Large intestine (tissue), 3 donors: Measurements from ENCODE around the gene SIRPA. TPM values are rescaled to one million over a fixed set of nuclear protein-coding genes. Genes with fewer than 3 reads are reported as not detected.
A peak's percentile ranks its signal among the peaks of the same experiment; 100 is the strongest.
"Not testable (repeated sequence)": the region's sequence is repeated elsewhere in the genome, so short reads cannot be mapped to it uniquely, and the experiment has no call there.

Experiments
- DNase-seq, 2 donors: peaks; one replicate each; pipeline versions ENCODE4 v3.0.0 to v3.0.0-alpha.2; 2013
- H3K27ac ChIP-seq: one replicate; pipeline ENCODE4 v1.5.1; 2013; ENCODE audit warnings: low read length
- H3K27me3 ChIP-seq: 2 replicates; pipeline ENCODE4 v1.6.1; 2013; ENCODE audit warnings: low read length; ENCODE audit not compliant: control insufficient read depth, insufficient read depth
- H3K36me3 ChIP-seq: 2 replicates; pipeline ENCODE4 v1.6.1; 2013; ENCODE audit warnings: low read length; ENCODE audit not compliant: control insufficient read depth, insufficient read depth
- H3K4me1 ChIP-seq: one replicate; pipeline ENCODE4 v1.6.1; 2013; ENCODE audit warnings: low read length; ENCODE audit not compliant: control insufficient read depth, insufficient read depth
- H3K4me3 ChIP-seq: one replicate; pipeline ENCODE4 v1.5.1; 2013; ENCODE audit warnings: low read length
- H3K9me3 ChIP-seq: one replicate; pipeline ENCODE4 v1.6.1; 2013; ENCODE audit warnings: mild to moderate bottlenecking, low read depth, low read length, moderate library complexity; ENCODE audit not compliant: control insufficient read depth
- WGBS: methylation state at CpG from one replicate; pipeline ENCODE4 v1.1.5; 2013; ENCODE audit warnings: low lambda C conversion rate; ENCODE audit not compliant: insufficient coverage; 5-methylcytosine and 5-hydroxymethylcytosine counted together
- polyA plus RNA-seq: library from polyadenylated mRNA; unstranded; fragments of 120-200 nt; gene quantifications from one replicate; pipeline ENCODE4 v1.2.1, GENCODE V29; 2013

The SIRPA gene
- polyA plus RNA-seq, 1 donor, result 29.1 TPM

DNA sequence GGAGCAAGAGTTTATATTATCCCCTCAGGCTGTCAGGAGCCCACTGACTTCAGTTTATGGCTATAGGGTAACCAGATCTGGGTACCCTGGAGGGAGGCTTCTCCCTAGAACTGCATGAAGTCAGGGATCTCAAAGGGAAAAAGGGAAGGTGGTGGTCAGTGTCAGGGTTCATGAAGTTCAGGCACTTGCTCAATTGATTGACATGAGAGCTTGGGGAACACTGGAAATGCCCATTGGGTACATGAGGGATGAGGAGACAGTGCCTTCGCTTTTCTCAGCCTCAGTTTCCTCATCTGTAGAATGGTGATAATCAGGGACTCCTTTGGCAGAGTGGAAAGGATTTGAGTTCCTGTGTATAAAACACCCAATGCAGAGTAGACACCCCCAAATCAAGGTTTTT, 22.6 kb downstream of the SIRPA start:
- H3K4me3 ChIP-seq, result no peak overlapping the region
- H3K27ac ChIP-seq, result no peak overlapping the region
- WGBS, result no CpG with 5 or more reads among the region's 1 CpG
- H3K27me3 ChIP-seq, result no peaks in the 10 kb centered on the region
- no peak for DNase-seq
- H3K36me3 ChIP-seq, result peaks cover 29% of the 10 kb centered on the region
- H3K4me1 ChIP-seq, result peaks cover 21% of the 10 kb centered on the region
- no peaks in the 10 kb centered on the region for H3K9me3 ChIP-seq

DNA sequence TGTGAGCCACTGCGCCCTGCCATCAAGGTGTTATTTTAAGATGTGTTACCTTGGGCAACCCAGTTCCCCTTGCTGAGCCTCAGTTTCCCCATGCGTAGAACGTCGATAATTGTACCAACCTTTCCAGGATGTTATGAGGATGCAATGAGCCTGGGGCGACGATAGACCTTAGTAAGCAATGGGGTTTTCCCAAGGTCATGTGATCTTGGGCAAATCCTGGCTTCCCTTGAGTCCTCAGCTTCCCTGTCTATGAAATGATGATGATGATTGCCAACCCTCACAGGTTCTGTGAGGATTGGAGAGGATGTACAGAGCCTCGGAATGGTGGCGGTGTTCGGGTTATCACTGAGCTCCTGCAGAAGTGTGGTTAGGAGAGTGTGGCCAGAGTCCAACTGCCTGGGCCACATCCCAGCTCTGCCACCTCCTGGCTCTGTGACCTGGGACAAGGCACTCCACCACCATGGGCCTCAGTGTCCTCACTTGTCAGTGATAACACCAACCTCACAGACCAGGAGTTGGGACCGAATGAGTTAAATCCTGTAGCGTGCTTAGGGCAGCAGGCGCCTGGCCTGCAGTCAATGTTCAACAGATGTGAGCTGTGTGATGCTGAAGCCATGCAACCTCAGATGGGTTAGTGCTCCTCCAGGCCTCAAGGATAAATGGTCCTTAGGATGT, 23.4 kb downstream of the SIRPA start:
- no peaks in the 10 kb centered on the region for H3K27me3 ChIP-seq
- no CpG with 5 or more reads among the region's 12 CpGs for WGBS
- peaks cover 21% of the 10 kb centered on the region for H3K4me1 ChIP-seq
- peaks cover 35% of the 10 kb centered on the region for H3K36me3 ChIP-seq
- H3K9me3 ChIP-seq, result no peaks in the 10 kb centered on the region
- no peak overlapping the region for H3K4me3 ChIP-seq
- DNase-seq, result no peak
- H3K27ac ChIP-seq, result no peak overlapping the region

DNA sequence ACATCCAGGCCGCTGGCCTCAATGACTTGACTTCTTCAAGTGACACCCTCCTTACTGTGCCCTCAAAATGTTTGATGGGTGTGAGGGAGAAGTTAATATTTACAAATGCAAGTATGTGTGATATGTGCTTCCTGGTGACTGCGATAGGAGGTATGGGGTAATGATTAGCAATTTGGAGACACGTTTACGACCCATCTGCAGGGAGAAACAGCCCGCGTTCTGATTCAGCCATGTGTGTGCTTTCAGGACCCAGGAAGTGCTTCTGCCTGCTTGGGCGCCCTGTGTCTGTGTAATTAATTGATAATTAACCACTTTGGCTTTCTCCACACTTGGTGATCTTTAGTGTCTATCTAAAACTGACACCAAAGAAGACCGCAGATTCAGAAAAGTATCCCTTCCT, 25.0 kb downstream of the SIRPA start:
- Histone ChIP-seq H3K9me3 (no peaks in the 10 kb centered on the region), H3K36me3 (peaks cover 43% of the 10 kb centered on the region), H3K4me3 (no peak overlapping the region), H3K27ac (no peak overlapping the region), H3K4me1 (peaks cover 21% of the 10 kb centered on the region), H3K27me3 (no peaks in the 10 kb centered on the region)
- WGBS, result no CpG with 5 or more reads among the region's 8 CpGs
- DNase-seq, result peak; percentile 64 to 79

DNA sequence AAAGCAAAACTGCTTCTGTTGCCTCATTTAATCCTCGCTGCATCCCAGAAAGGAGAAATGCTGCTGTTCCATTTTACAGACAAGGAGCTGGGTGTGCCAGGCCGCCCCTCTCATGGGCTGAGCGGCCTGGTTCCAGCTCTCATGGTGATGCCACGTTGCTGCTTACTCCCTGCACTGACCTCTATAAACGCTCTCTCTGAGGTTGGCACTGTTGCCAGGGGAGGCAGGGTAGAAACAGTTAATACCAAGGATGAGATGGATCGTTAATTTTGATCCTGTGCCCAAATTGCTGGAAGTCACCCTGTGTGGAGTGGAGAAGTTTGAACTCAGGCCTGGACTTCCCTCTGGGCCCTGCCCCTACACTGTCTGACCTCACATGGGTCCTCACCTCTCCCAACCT, 25.6 kb downstream of the SIRPA start:
- WGBS, result 100% methylated on average over 1 of the region's 6 CpGs
- Histone ChIP-seq H3K36me3 (peaks cover 40% of the 10 kb centered on the region), H3K27ac (peak overlapping the region; percentile 24), H3K9me3 (no peaks in the 10 kb centered on the region), H3K4me1 (peaks cover 21% of the 10 kb centered on the region), H3K27me3 (no peaks in the 10 kb centered on the region), H3K4me3 (no peak overlapping the region)
- no peak for DNase-seq

DNA sequence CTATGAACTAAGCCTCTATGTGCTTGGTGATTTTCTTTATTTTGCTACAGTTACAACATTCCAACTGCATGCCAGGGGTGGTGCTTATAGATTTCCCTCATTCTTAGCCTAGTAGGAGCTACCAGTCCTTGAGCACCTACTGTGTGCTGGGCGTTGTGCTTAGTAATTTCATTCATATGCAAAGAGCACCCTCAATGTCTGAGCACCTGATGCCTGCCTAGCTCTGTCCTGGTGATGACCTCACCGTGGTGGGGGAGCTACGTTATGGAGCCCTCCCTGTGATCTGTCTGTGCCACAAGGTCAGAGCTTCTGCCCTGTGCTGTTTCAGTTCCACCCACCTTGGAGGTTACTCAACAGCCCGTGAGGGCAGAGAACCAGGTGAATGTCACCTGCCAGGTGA, 26.8 kb downstream of the SIRPA start:
- H3K9me3 ChIP-seq, DNase-seq, H3K27ac ChIP-seq, H3K4me3 ChIP-seq, H3K27me3 ChIP-seq: not testable (repeated sequence)
- WGBS, result no CpG with 5 or more reads among the region's 4 CpGs
- Histone ChIP-seq H3K4me1 (peaks cover 21% of the 10 kb centered on the region), H3K36me3 (peaks cover 33% of the 10 kb centered on the region)

DNA sequence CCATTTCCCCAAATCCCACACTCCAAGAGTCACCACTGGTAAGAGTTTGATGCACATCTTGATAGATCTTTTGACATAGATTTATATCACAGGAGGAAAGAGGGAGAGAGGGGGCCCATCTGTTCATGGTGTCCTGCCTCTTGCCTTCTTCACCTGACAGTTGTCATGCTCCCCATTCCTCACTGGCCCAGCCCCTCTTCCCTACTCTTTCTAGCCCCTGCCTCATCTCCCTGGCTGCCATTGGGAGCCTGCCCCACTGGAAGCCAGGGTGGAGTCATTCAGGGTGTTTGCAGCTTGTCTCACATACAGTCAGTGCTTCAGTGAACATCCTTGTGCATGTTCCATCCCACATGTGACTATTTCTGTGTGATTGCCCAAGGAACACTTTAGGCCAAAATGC, 27.6 kb downstream of the SIRPA start:
- no peak overlapping the region for H3K4me3 ChIP-seq
- peaks cover 32% of the 10 kb centered on the region for H3K36me3 ChIP-seq
- no peaks in the 10 kb centered on the region for H3K27me3 ChIP-seq
- H3K27ac ChIP-seq, result no peak overlapping the region
- peaks cover 21% of the 10 kb centered on the region for H3K4me1 ChIP-seq
- H3K9me3 ChIP-seq, result no peaks in the 10 kb centered on the region
- no peak for DNase-seq

DNA sequence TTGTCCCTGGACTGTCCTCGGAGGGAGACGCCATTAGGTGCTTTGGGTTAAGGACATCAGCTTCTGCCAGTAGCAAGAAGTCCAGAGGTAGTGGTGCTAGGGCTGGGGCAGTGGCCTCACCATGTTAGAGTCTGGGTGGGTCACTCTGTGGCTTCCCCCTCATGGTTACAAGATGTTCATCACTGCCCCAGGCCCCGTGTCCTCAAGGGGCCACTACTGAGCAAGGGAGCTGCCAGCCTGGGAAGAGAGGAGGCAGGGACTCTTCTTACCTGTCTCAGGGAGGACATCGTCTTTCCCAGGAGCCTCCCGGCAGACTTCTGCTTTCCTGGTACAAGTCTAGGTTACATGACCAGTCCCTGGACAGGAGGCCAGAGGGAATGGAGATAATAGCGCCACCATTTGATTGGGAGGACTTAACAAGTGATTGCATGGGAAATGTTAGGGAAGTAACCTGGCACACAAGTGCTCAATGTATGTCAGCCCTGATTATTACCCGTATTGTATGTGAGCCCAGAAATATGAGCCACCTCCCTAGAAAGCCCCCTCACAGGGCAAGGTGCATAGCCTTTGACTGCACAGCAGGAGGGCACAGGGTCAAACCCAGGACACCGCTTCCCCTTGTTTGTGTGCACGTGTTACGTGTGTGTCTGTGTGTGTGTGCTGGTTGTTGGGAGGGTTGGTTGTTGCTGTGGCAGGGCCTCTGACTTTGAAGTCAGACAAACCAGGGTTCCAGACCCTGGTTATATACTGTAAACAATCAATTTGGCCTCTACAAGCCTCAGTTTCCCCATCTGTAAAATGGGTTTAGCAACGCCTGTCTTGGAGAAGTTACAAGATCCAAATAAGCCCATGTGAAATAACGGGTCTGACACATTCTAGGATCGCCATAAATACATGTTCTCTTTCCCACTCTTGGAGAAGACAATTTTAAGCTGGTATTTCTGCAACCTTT, 30.0 kb downstream of the SIRPA start:
- no peaks in the 10 kb centered on the region for H3K9me3 ChIP-seq
- H3K36me3 ChIP-seq, result peaks cover 36% of the 10 kb centered on the region
- WGBS, result no CpG with 5 or more reads among the region's 13 CpGs
- H3K27me3 ChIP-seq, result no peaks in the 10 kb centered on the region
- no peak overlapping the region for H3K4me3 ChIP-seq
- no peak for DNase-seq
- H3K27ac ChIP-seq, result no peak overlapping the region
- H3K4me1 ChIP-seq, result peaks cover 22% of the 10 kb centered on the region

DNA sequence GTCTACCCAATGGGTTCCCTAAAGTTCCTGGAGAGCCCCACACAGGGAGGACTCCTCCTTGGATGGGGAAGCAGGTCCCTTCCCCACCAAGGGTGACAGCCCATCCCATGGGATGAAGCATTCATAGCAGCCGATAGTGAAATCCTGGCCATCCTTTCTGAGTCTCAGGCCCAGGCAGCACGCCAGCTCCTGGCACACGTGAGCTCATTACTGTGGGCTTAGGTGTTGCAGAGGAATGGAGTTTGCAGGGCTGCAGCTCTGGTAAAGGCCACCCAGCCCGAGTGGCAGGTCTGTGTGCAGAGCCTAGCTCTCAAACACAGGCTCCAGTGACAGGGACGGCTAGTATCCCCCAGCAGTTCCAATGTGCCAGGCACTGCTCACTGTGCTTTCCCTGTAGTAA, 31.0 kb downstream of the SIRPA start:
- no peak for DNase-seq
- Histone ChIP-seq H3K27me3 (no peaks in the 10 kb centered on the region), H3K27ac (no peak overlapping the region), H3K4me3 (no peak overlapping the region), H3K4me1 (peaks cover 14% of the 10 kb centered on the region), H3K36me3 (peaks cover 38% of the 10 kb centered on the region), H3K9me3 (no peaks in the 10 kb centered on the region)
- no CpG with 5 or more reads among the region's 5 CpGs for WGBS

DNA sequence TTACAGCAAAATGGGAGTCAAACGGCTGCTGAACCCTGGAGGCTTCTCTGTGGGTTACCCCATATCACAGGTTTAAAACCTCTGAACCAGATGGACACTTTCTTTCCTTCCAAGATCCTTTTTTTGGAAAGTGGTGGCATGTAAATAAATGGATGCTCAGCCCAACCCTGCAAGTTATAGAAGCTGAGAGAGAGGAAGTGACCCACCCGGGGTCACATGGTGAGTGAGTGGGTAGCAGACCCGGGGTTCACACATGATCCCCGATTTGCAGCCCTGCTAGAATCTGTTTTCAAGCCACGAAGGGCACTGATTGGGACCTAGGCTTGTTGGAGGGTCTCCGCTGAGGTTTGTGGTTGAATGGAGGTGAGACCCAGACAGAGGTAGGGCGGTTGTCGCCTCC, 32.0 kb downstream of the SIRPA start:
- WGBS, result no CpG with 5 or more reads among the region's 8 CpGs
- H3K36me3 ChIP-seq, result peaks cover 39% of the 10 kb centered on the region
- no peak for DNase-seq

DNA sequence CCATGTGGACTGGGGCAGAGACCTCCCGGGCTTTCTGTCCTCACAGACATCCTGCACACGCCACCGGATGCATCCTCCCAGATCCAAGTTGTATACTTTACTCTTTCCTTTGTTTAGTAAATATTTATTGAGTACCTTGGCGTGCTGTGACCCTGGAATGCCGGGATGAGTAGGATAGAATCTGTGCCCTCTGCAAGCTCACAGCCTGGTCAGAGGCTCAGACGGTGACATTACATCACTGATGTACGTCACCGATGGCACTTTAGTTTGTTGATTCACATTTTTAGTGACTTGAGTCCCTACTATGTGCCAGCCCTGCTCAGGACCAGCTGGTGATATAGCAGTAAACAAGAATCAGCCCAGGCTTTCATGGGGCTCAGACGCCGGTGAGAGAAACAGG, 32.9 kb downstream of the SIRPA start:
- H3K4me1 ChIP-seq, result peaks cover 14% of the 10 kb centered on the region
- H3K27me3 ChIP-seq, result no peaks in the 10 kb centered on the region
- H3K27ac ChIP-seq, result no peak overlapping the region
- no peak for DNase-seq
- no CpG with 5 or more reads among the region's 10 CpGs for WGBS
- H3K4me3 ChIP-seq, result no peak overlapping the region
- H3K36me3 ChIP-seq, result peaks cover 33% of the 10 kb centered on the region
- no peaks in the 10 kb centered on the region for H3K9me3 ChIP-seq

More for the DNA sequence above, 32.0 kb downstream of the SIRPA start:
- H3K27ac ChIP-seq, result no peak overlapping the region
- no peaks in the 10 kb centered on the region for H3K9me3 ChIP-seq
- H3K27me3 ChIP-seq, result no peaks in the 10 kb centered on the region
- H3K4me3 ChIP-seq, result no peak overlapping the region
- peaks cover 14% of the 10 kb centered on the region for H3K4me1 ChIP-seq
